Keratinocyte (primary cell): ENCODE data around the gene PRR16.

Experiments
- EZH2 ChIP-seq: IDR thresholded peaks from one replicate; pipeline ENCODE4 v1.6.1; 2012; ENCODE audit warnings: inconsistent platforms, mild to moderate bottlenecking, low read length, moderate library complexity
- TF ChIP-seq, protein P1 (sequence below), 3 experiments: IDR thresholded peaks in 1 of 3; conservative IDR thresholded peaks in 1 of 3; optimal IDR thresholded peaks in 1 of 3; 2 replicates in 2 of 3; 3 replicates in 1 of 3; pipeline versions ENCODE3 to v1.5.1; 2011; ENCODE audit warnings: low read length in 3 of 3, mild to moderate bottlenecking in 3 of 3, moderate library complexity in 2 of 3, control low read depth in 1 of 3, inconsistent platforms in 1 of 3; ENCODE audit not compliant: insufficient read depth in 2 of 3; ENCODE audit errors: extremely low read depth in 1 of 3

DNA sequence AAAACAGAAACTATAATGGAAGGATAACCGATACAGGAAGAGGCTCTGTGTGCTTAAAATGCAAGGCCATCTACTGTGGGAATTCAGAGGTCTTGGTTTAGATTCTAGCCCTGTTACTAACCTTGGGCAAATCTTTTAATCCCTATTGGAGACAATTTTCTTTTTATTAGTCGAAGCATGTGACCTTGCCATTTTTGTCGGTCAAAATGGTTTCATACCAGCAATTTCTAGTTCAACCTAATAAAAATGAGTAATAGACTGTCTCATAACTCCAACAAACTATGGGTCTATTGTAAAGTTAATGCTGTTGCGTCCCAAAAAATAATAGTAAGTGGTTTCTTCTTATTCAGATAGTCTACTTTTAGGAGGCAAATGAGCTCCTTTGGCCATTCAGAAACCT, 38.4 kb downstream of the PRR16 start:
- TF ChIP-seq, protein P1, sequence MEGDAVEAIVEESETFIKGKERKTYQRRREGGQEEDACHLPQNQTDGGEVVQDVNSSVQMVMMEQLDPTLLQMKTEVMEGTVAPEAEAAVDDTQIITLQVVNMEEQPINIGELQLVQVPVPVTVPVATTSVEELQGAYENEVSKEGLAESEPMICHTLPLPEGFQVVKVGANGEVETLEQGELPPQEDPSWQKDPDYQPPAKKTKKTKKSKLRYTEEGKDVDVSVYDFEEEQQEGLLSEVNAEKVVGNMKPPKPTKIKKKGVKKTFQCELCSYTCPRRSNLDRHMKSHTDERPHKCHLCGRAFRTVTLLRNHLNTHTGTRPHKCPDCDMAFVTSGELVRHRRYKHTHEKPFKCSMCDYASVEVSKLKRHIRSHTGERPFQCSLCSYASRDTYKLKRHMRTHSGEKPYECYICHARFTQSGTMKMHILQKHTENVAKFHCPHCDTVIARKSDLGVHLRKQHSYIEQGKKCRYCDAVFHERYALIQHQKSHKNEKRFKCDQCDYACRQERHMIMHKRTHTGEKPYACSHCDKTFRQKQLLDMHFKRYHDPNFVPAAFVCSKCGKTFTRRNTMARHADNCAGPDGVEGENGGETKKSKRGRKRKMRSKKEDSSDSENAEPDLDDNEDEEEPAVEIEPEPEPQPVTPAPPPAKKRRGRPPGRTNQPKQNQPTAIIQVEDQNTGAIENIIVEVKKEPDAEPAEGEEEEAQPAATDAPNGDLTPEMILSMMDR (optimal IDR thresholded peaks at IDR 0.05 in 1 of 3, IDR thresholded peaks at IDR 0.05 in 1 of 3, conservative IDR thresholded peaks at IDR 0.05 in 1 of 3; ENCODE audit: extremely low read depth in 1 of 3, insufficient read depth in 2 of 3, low read length in 3 of 3) = no peak
- no peak for TF ChIP-seq EZH2
